HEK293 (cell line): ENCODE results near the gene SLC9C2.

Experiments
- ATF2 ChIP-seq: fragments of 450-650 bp; formaldehyde crosslinking; IDR thresholded peaks from 2 replicates; pipeline ENCODE4 v1.5.1; 2016; ENCODE audit warnings: missing biosample characterization, missing genetic modification characterization, low read depth
- BCL11A ChIP-seq: fragments of 450-650 bp; formaldehyde crosslinking; IDR thresholded peaks from 2 replicates; pipeline ENCODE4 v1.5.1; 2016; ENCODE audit warnings: low read depth, missing biosample characterization, missing genetic modification characterization
- CTCF ChIP-seq: fragments of 450-650 bp; formaldehyde crosslinking; IDR thresholded peaks from 2 replicates; pipeline ENCODE4 v1.5.1; 2016; ENCODE audit warnings: missing biosample characterization, missing genetic modification characterization
- HOXA7 ChIP-seq: sonication (generic); formaldehyde crosslinking; IDR thresholded peaks from 2 replicates; pipeline ENCODE4 v1.8.1; 2022; ENCODE audit warnings: missing genetic modification reagents, borderline replicate concordance
- MEIS1 ChIP-seq: sonication (generic); formaldehyde crosslinking; IDR thresholded peaks from 2 replicates; pipeline ENCODE4 v1.8.1; 2022; ENCODE audit warnings: missing genetic modification reagents, mild to moderate bottlenecking, borderline replicate concordance
- ZBTB26 ChIP-seq: fragments of 450-650 bp; formaldehyde crosslinking; optimal IDR thresholded peaks from 2 replicates; pipeline ENCODE3; 2016; ENCODE audit warnings: missing biosample characterization, mild to moderate bottlenecking, missing genetic modification characterization
- ZNF121 ChIP-seq: fragments of 450-650 bp; formaldehyde crosslinking; IDR thresholded peaks from 2 replicates; pipeline ENCODE4 v1.5.1; 2016; ENCODE audit warnings: missing biosample characterization, missing genetic modification characterization
- ZNF19 ChIP-seq: fragments of 450-650 bp; formaldehyde crosslinking; IDR thresholded peaks from 2 replicates; pipeline ENCODE4; 2016; ENCODE audit warnings: missing biosample characterization, missing genetic modification characterization, low read depth
- ZNF777 ChIP-seq: fragments of 450-650 bp; formaldehyde crosslinking; IDR thresholded peaks from 2 replicates; pipeline ENCODE4 v1.5.1; 2017; ENCODE audit warnings: missing biosample characterization, missing genetic modification characterization, borderline replicate concordance
- ZNF843 ChIP-seq: fragments of 450-650 bp; formaldehyde crosslinking; IDR thresholded peaks from 2 replicates; pipeline ENCODE4 v1.5.1; 2016; ENCODE audit warnings: missing biosample characterization, missing genetic modification characterization

GRCh38 chr1:173507205-173507846 is 95.5 kb downstream of the SLC9C2 start:
- TF ChIP-seq CTCF (tag by site-specific recombination) (no peak), ZBTB26 (tag by site-specific recombination) (no peak), BCL11A (tag by site-specific recombination) (0 out of 2 replicates have a peak, but pooled peaks have one; percentile 69), MEIS1 (CRISPR knock-in tag) (no peak), ATF2 (tag by site-specific recombination) (no peak), ZNF121 (tag by site-specific recombination) (no peak), ZNF777 (no peak), ZNF19 (no peak), ZNF843 (tag by site-specific recombination) (peak; percentile 83), HOXA7 (CRISPR knock-in tag) (no peak)
